Endothelial cell of umbilical vein (primary cell): ENCODE results near the gene SLAMF8. TPM values are rescaled to one million over a fixed set of nuclear protein-coding genes. Genes with fewer than 3 reads are reported as not detected.

Experiments
- BruUV-seq: library from RNA; stranded (reverse); fragments of 400-500 nt; replicated peaks from 2 replicates; lab custom pipeline; 2021; lab: Mats Ljungman, UMichigan
- CTCF ChIA-PET: fragments of 300-600, 350-600 bp; sonication (Branson Sonifier 250); formaldehyde crosslinking; loops from one replicate; lab custom pipeline; 2021; ENCODE audit warnings: antibody characterized with exemption, inconsistent platforms; lab: Charles Lee
- POLR2A ChIA-PET: fragments of 300-600, 350-600 bp; sonication (Branson Sonifier 250); formaldehyde crosslinking; loops from one replicate; lab custom pipeline; 2021; ENCODE audit warnings: antibody characterized with exemption, inconsistent platforms; lab: Charles Lee
- DNase-seq: peaks from one replicate; pipeline ENCODE4 v3.0.0-alpha.2; 2011; ENCODE audit warnings: low read depth, low spot score
- FAIRE-seq: peaks from 2 replicates; lab custom pipeline; 2011; peaks lifted over from hg19 to GRCh38; lab: Jason Lieb, UNC
- H2AFZ ChIP-seq: 2 replicates; pipeline ENCODE4 v1.6.0; 2012; ENCODE audit warnings: low read depth, low read length, control low read depth, inconsistent platforms
- H3K27ac ChIP-seq: 2 replicates; pipeline ENCODE4 v1.5.1; 2011; ENCODE audit warnings: low read depth, mild to moderate bottlenecking, control low read depth, low read length, moderate library complexity; ENCODE audit not compliant: insufficient read depth
- H3K27me3 ChIP-seq, 2 experiments: 2 replicates each; pipeline versions ENCODE4 v1.6.0 to v1.6.1; 2011; ENCODE audit warnings: low read length in 2 of 2, mixed read lengths in 1 of 2; ENCODE audit not compliant: control insufficient read depth in 2 of 2, insufficient read depth in 2 of 2
- H3K36me3 ChIP-seq, 2 experiments: 2 replicates in 1 of 2; 3 replicates in 1 of 2; pipeline ENCODE4 v1.5.1; 2011; ENCODE audit warnings: low read length in 2 of 2, mild to moderate bottlenecking in 1 of 2, moderate library complexity in 1 of 2; ENCODE audit not compliant: control insufficient read depth in 2 of 2, insufficient read depth in 2 of 2; ENCODE audit errors: extremely low read depth in 1 of 2
- H3K4me1 ChIP-seq: 3 replicates; pipeline ENCODE4 v1.5.1; 2011; ENCODE audit warnings: mild to moderate bottlenecking, low read length; ENCODE audit not compliant: control insufficient read depth, insufficient read depth; ENCODE audit errors: extremely low read depth
- H3K4me2 ChIP-seq: 2 replicates; pipeline ENCODE4 v1.6.1; 2011; ENCODE audit warnings: low read length, control low read depth, mixed read lengths; ENCODE audit not compliant: insufficient read depth
- H3K4me3 ChIP-seq, 3 experiments: fragments of 200-600 bp in 1 of 3; sonication (generic), shearing (Covaris generic) in 1 of 3; replicated peaks in 1 of 3; 2 replicates each; pipeline ENCODE4 v1.5.1; 2011 to 2016; ENCODE audit warnings: control low read depth in 3 of 3, low read length in 3 of 3, mild to moderate bottlenecking in 2 of 3, inconsistent platforms in 1 of 3, low read depth in 1 of 3, moderate library complexity in 1 of 3; ENCODE audit not compliant: insufficient read depth in 1 of 3
- H3K79me2 ChIP-seq: 2 replicates; pipeline ENCODE4 v1.6.0; 2012; ENCODE audit warnings: low read length, inconsistent platforms; ENCODE audit not compliant: control insufficient read depth, insufficient read depth
- H3K9ac ChIP-seq: replicated peaks from 2 replicates; pipeline ENCODE3; 2011; ENCODE audit warnings: low read length, control low read depth; ENCODE audit not compliant: insufficient read depth; ENCODE audit errors: extremely low read depth
- H3K9me1 ChIP-seq: replicated peaks from 3 replicates; pipeline ENCODE4 v1.6.0; 2011; ENCODE audit warnings: mild to moderate bottlenecking, low read length; ENCODE audit not compliant: control insufficient read depth, insufficient read depth; ENCODE audit errors: extremely low read depth
- H3K9me3 ChIP-seq: replicated peaks from 2 replicates; pipeline ENCODE4 v1.5.1; 2012; ENCODE audit warnings: low read length, inconsistent platforms; ENCODE audit not compliant: control insufficient read depth, insufficient read depth
- H4K20me1 ChIP-seq: replicated peaks from 2 replicates; pipeline ENCODE3; 2011; ENCODE audit warnings: mild to moderate bottlenecking, low read length; ENCODE audit not compliant: control insufficient read depth, insufficient read depth; ENCODE audit errors: extremely low read depth
- FOS ChIP-seq: IDR thresholded peaks from 2 replicates; pipeline ENCODE4 v1.6.1; 2011; ENCODE audit warnings: mild to moderate bottlenecking, low read length, moderate library complexity, borderline replicate concordance; ENCODE audit not compliant: insufficient read depth
- GATA2 ChIP-seq: IDR thresholded peaks from 2 replicates; pipeline ENCODE4 v1.7.0; 2011; ENCODE audit warnings: low read depth, mild to moderate bottlenecking, moderate library complexity, mixed read lengths, low read length; ENCODE audit not compliant: insufficient read length, insufficient read depth
- JUN ChIP-seq: IDR thresholded peaks from 2 replicates; pipeline ENCODE4 v1.6.1; 2011; ENCODE audit warnings: borderline replicate concordance, low read depth; ENCODE audit not compliant: insufficient read length, insufficient read depth
- POLR2AphosphoS5 ChIP-seq: IDR thresholded peaks from 2 replicates; pipeline ENCODE4 v1.6.1; 2012; ENCODE audit warnings: low read depth, mild to moderate bottlenecking, control low read depth, low read length, moderate library complexity; ENCODE audit not compliant: insufficient read depth
- dilution Hi-C: fragments of 300-500 bp; cut with MboI; formaldehyde crosslinking; loops from one replicate; pipeline ENCODE4 v1.15.0; 2019; ENCODE audit warnings: low sequenced_read_pairs; ENCODE audit not compliant: extremely low pct_ligation_motif_present
- intact Hi-C: fragments of 100-400 bp; cut with micrococcal nuclease; formaldehyde crosslinking; loops from one replicate; pipeline ENCODE4 v1.10.0; 2022
- polyA plus RNA-seq, 4 experiments: library from polyadenylated mRNA; depleted of rRNA in 3 of 4; stranded (reverse) in 3 of 4; unstranded in 1 of 4; fragments of >200 nt; gene quantifications; 2 replicates each; pipeline versions ENCODE4 v1.2.1 to v1.2.3, GENCODE V29; 2011 to 2012; ENCODE audit warnings: missing spikeins in 1 of 4
- total RNA-seq: library from RNA; stranded (reverse); gene quantifications from 2 replicates; pipeline ENCODE4 v1.2.3, GENCODE V29; 2021
- TF ChIP-seq, protein P1 (sequence below), 2 donors: IDR thresholded peaks; 1 replicate in 1 of 2; 2 replicates in 1 of 2; pipeline ENCODE4 v1.5.1; 2011; ENCODE audit warnings: low read length in 2 of 2, mild to moderate bottlenecking in 2 of 2, moderate library complexity in 2 of 2, control low read depth in 1 of 2, inconsistent platforms in 1 of 2, low read depth in 1 of 2; ENCODE audit not compliant: insufficient read depth in 1 of 2; ENCODE audit errors: extremely low read depth in 1 of 2
- TF ChIP-seq, protein P2 (sequence below): IDR thresholded peaks from 2 replicates; pipeline ENCODE4 v1.6.1; 2011; ENCODE audit not compliant: insufficient read depth, insufficient read length

Gene SLAMF8
- total and polyA plus RNA-seq, 2 donors (not counting 3 experiments of a cell fraction or from before 2014, with no cell fraction given), result not detected

DNA sequence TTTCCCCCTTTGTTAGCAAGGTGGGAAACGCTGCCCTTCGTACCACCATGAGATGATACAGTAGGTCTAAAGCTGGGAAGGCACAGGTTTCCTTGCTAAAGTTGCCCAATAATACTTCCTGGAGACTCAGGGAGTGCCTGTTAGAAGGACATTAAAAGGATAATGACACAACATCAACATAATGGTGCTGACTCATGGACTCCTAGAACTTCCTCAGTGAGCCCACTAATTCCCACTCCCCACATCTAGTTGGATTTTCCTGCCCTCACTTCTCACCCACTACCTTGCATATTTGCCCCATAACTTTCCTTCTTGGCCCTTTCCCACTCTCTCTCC, 55.8 kb downstream of the SLAMF8 start:
- Histone ChIP-seq H3K79me2 (no peaks in the 10 kb centered on the region), H3K9me1 (no peaks in the 10 kb centered on the region), H3K4me3 (no peak overlapping the region), H3K4me2 (peak overlapping the region; percentile 65), H4K20me1 (no peaks in the 10 kb centered on the region), H2AFZ (no peak overlapping the region), H3K9ac (no peak overlapping the region), H3K9me3 (no peaks in the 10 kb centered on the region), H3K27ac (peak overlapping the region; percentile 70), H3K4me1 (peaks cover 16% of the 10 kb centered on the region), H3K36me3 (no peaks in the 10 kb centered on the region), H3K27me3 (no peaks in the 10 kb centered on the region)
- intact Hi-C loops, result loop anchor here (2.0 kb wide), 1 partner anchor 28 kb away; no protein-coding TSS in a partner anchor
- FAIRE-seq (peak; percentile 55), DNase-seq (peak; percentile 28)
- ChIA-PET CTCF (interaction anchor here (1.3 to 5.0 kb wide), 3 partner anchors 8 to 102 kb away, joined by 4 to 36 read pairs (median 31); partner anchors contain the start of gene DUSP23), POLR2A (no interaction called here)
- no TSS peak for BruUV-seq
- peak; percentile 41 for TF ChIP-seq FOS
- TF ChIP-seq, protein P1, sequence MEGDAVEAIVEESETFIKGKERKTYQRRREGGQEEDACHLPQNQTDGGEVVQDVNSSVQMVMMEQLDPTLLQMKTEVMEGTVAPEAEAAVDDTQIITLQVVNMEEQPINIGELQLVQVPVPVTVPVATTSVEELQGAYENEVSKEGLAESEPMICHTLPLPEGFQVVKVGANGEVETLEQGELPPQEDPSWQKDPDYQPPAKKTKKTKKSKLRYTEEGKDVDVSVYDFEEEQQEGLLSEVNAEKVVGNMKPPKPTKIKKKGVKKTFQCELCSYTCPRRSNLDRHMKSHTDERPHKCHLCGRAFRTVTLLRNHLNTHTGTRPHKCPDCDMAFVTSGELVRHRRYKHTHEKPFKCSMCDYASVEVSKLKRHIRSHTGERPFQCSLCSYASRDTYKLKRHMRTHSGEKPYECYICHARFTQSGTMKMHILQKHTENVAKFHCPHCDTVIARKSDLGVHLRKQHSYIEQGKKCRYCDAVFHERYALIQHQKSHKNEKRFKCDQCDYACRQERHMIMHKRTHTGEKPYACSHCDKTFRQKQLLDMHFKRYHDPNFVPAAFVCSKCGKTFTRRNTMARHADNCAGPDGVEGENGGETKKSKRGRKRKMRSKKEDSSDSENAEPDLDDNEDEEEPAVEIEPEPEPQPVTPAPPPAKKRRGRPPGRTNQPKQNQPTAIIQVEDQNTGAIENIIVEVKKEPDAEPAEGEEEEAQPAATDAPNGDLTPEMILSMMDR (IDR thresholded peaks at IDR 0.05; ENCODE audit: extremely low read depth in 1 of 2, insufficient read depth in 1 of 2, low read depth in 1 of 2, low read length in 2 of 2), result no peak
- TF ChIP-seq GATA2, result no peak
- TF ChIP-seq POLR2AphosphoS5, result no peak
- TF ChIP-seq JUN, result no peak
- dilution Hi-C loops, result no loop called here

DNA sequence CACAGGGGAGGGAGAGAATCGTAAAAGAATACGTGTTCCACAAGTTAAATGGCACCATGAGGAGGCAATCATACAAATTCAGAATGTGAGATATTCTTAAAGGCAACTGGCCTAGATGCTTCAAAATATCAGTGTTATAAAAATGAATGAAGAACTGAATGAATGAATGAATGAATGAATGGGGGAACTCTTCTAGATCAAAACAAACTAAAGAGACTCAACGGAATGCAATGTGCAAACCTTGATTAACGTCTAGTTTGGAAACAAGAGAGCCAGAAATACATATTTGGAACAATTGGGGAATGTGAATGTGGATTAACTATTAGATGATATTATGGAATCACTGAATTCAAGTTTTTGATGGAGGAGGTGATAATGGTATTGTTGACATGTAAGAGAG, 56.5 kb downstream of the SLAMF8 start:
- Histone ChIP-seq H3K27me3 (no peaks in the 10 kb centered on the region), H3K4me3 (no peak overlapping the region), H3K36me3 (no peaks in the 10 kb centered on the region), H3K4me1 (peaks cover 16% of the 10 kb centered on the region), H3K9me1 (no peaks in the 10 kb centered on the region), H3K4me2 (no peak overlapping the region), H3K9me3 (no peaks in the 10 kb centered on the region), H2AFZ (no peak overlapping the region), H3K9ac (no peak overlapping the region), H4K20me1 (no peaks in the 10 kb centered on the region), H3K27ac (no peak overlapping the region), H3K79me2 (no peaks in the 10 kb centered on the region)
- FAIRE-seq, result no peak
- ChIA-PET POLR2A (no interaction called here), CTCF (interaction anchor here (1.3 to 5.0 kb wide), 3 partner anchors 7 to 102 kb away, joined by 4 to 36 read pairs (median 31); partner anchors contain the start of gene DUSP23)
- intact Hi-C loops, result loop anchor here (2.0 kb wide), 1 partner anchor 28 kb away; no protein-coding TSS in a partner anchor
- BruUV-seq, result no TSS peak
- no peak for DNase-seq
- dilution Hi-C loops, result no loop called here
- TF ChIP-seq GATA2 (no peak), JUN (no peak)
- TF ChIP-seq, protein P2, sequence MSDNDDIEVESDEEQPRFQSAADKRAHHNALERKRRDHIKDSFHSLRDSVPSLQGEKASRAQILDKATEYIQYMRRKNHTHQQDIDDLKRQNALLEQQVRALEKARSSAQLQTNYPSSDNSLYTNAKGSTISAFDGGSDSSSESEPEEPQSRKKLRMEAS, result no peak
- TF ChIP-seq, protein P1 (IDR thresholded peaks at IDR 0.05; ENCODE audit: extremely low read depth in 1 of 2, insufficient read depth in 1 of 2, low read depth in 1 of 2, low read length in 2 of 2), result no peak
